GM12878 (cell line): ENCODE results near the gene TGM2. TPM values are rescaled to one million over a fixed set of nuclear protein-coding genes. Genes with fewer than 3 reads are reported as not detected.

ENCODE experiments used
- ATAC-seq: fragments of 200-7000 bp; cut with Tn5 transposase; 3 replicates; pipeline ENCODE4 v1.9.1; 2020; ENCODE audit warnings: mild to moderate bottlenecking, moderate library complexity
- BruUV-seq: library from RNA; stranded (reverse); fragments of 400-500 nt; replicated peaks from 2 replicates; lab custom pipeline; 2021; lab: Mats Ljungman, UMichigan
- CTCF ChIA-PET: fragments of 300-600 bp; sonication (Branson Sonifier 250); formaldehyde crosslinking; extraction: SDS; loops from one replicate; lab custom pipeline; 2021; ENCODE audit warnings: inconsistent platforms; lab: Yijun Ruan, JAX
- POLR2A ChIA-PET: fragments of 350-600 bp; formaldehyde crosslinking; extraction: SDS; loops from one replicate; lab custom pipeline; 2021; ENCODE audit warnings: inconsistent platforms; lab: Charles Lee
- RAD21 ChIA-PET: fragments of 300-600 bp; sonication (Branson Sonifier 250); formaldehyde crosslinking; loops from one replicate; lab custom pipeline; 2023; ENCODE audit warnings: antibody characterized with exemption; ENCODE audit not compliant: unreplicated experiment; lab: Charles Lee
- SMC1A ChIA-PET: fragments of 300-600 bp; sonication (Branson Sonifier 250); formaldehyde crosslinking; loops from one replicate; lab custom pipeline; 2023; ENCODE audit not compliant: unreplicated experiment, uncharacterized antibody; lab: Charles Lee
- DNase-seq: peaks from one replicate; pipeline ENCODE4 v3.0.0-alpha.2; 2011; ENCODE audit warnings: low read depth, low spot score
- FAIRE-seq: peaks from 3 replicates; lab custom pipeline; 2011; peaks lifted over from hg19 to GRCh38; lab: Jason Lieb, UNC
- H2AFZ ChIP-seq: 2 replicates; pipeline ENCODE4 v1.6.0; 2011; ENCODE audit warnings: low read depth, low read length, control low read depth; ENCODE audit not compliant: control insufficient read depth
- H3K27ac ChIP-seq: 2 replicates; pipeline ENCODE4 v1.5.1; 2011; ENCODE audit warnings: control low read depth; ENCODE audit not compliant: control insufficient read depth, insufficient read depth
- H3K27me3 ChIP-seq, 2 experiments: replicated peaks in 1 of 2; 2 replicates each; pipeline versions ENCODE4 v1.6.0 to v1.6.1; 2011; ENCODE audit warnings: low read length in 1 of 2; ENCODE audit not compliant: control insufficient read depth in 2 of 2, insufficient read depth in 2 of 2
- H3K36me3 ChIP-seq, 2 experiments: 2 replicates each; pipeline ENCODE4 v1.5.1; 2011; ENCODE audit warnings: low read length in 1 of 2; ENCODE audit not compliant: control insufficient read depth in 2 of 2, insufficient read depth in 2 of 2
- H3K4me1 ChIP-seq: 2 replicates; pipeline ENCODE4 v1.6.1; 2011; ENCODE audit warnings: mild to moderate bottlenecking, low read length, moderate library complexity, mixed read lengths; ENCODE audit not compliant: control insufficient read depth, insufficient read depth
- H3K4me2 ChIP-seq: 2 replicates; pipeline ENCODE4 v1.6.0; 2011; ENCODE audit warnings: control low read depth; ENCODE audit not compliant: control insufficient read depth, insufficient read depth
- H3K4me3 ChIP-seq: fragments of 200-600 bp; sonication (generic); 2 replicates; pipeline ENCODE4 v1.5.1; 2016
- H3K79me2 ChIP-seq: 2 replicates; pipeline ENCODE4 v1.6.0; 2011; ENCODE audit warnings: low read length; ENCODE audit not compliant: control insufficient read depth, insufficient read depth
- H3K9ac ChIP-seq: 2 replicates; pipeline ENCODE4 v1.8.0; 2011; ENCODE audit warnings: low read length, control low read depth, mixed read lengths; ENCODE audit not compliant: control insufficient read depth, insufficient read depth
- H3K9me3 ChIP-seq: replicated peaks from 3 replicates; pipeline ENCODE4 v1.5.1; 2011; ENCODE audit warnings: mild to moderate bottlenecking, low read length; ENCODE audit not compliant: control insufficient read depth, insufficient read depth
- H4K20me1 ChIP-seq: 2 replicates; pipeline ENCODE4 v1.6.0; 2011; ENCODE audit not compliant: control insufficient read depth, insufficient read depth
- BRCA1 ChIP-seq: IDR thresholded peaks from 2 replicates; pipeline ENCODE4 v1.6.1; 2011; ENCODE audit warnings: low read depth, low read length, improper control_type of control experiment
- EGR1 ChIP-seq, 2 experiments: IDR thresholded peaks; 1 replicate in 1 of 2; 2 replicates in 1 of 2; pipeline ENCODE4 v1.6.1; 2011 to 2012; ENCODE audit warnings: low read depth in 2 of 2, low read length in 2 of 2, borderline replicate concordance in 1 of 2, mild to moderate bottlenecking in 1 of 2, moderate library complexity in 1 of 2
- ETV6 ChIP-seq, 2 experiments: fragments of 450-650 bp in 1 of 2; IDR thresholded peaks in 1 of 2; conservative IDR thresholded peaks in 1 of 2; 2 replicates each; pipeline ENCODE4 v1.6.1; 2014; ENCODE audit warnings: antibody characterized with exemption in 1 of 2, borderline replicate concordance in 1 of 2, low read depth in 1 of 2, mild to moderate bottlenecking in 1 of 2, moderate library complexity in 1 of 2
- FOXM1 ChIP-seq: IDR thresholded peaks from 2 replicates; pipeline ENCODE4 v1.6.1; 2012; ENCODE audit warnings: low read depth, mild to moderate bottlenecking, inconsistent platforms, low read length, moderate library complexity
- HDAC2 ChIP-seq: fragments of 200-600 bp; sonication (generic); IDR thresholded peaks from 2 replicates; pipeline ENCODE4 v1.6.1; 2017
- RAD21 ChIP-seq: IDR thresholded peaks from 2 replicates; pipeline ENCODE4 v1.6.1; 2011; ENCODE audit warnings: mild to moderate bottlenecking, low read depth, low read length, moderate library complexity; ENCODE audit not compliant: insufficient read depth
- WGBS: methylation state at CpG from one replicate; pipeline ENCODE4 v1.1.6; 2016; ENCODE audit warnings: low lambda C conversion rate; ENCODE audit not compliant: insufficient replicate concordance, insufficient coverage; ENCODE audit errors: missing lambda C conversion rate; 5-methylcytosine and 5-hydroxymethylcytosine counted together
- in situ Hi-C: fragments of 300-500 bp; cut with MboI; formaldehyde crosslinking; loops from 9 replicates; pipeline ENCODE4 v1.14.3; 2018; ENCODE audit warnings: mixed read lengths
- intact Hi-C: fragments of 100-400 bp; cut with micrococcal nuclease; formaldehyde crosslinking; loops from one replicate; pipeline ENCODE4 v1.14.2; 2022; ENCODE audit not compliant: unreplicated experiment
- polyA plus RNA-seq, 11 experiments: library from polyadenylated mRNA; depleted of rRNA in 4 of 11; unstranded in 6 of 11; stranded (reverse) in 5 of 11; fragments of >200 nt; fragmentation: Nextera tagmentation in 4 of 11; fragmentation: Illumina TruSeq in 1 of 11; extraction: Ambion mirVana in 4 of 11; extraction: Trizol in 1 of 11; gene quantifications; 1 replicate in 1 of 11; 2 replicates in 10 of 11; pipeline versions ENCODE4 v1.2.1 to v1.2.3, GENCODE V29; 2011 to 2016; ENCODE audit warnings: inconsistent platforms in 2 of 11, missing spikeins in 2 of 11, low read depth in 1 of 11
- total RNA-seq, 4 experiments: library from RNA; depleted of rRNA in 3 of 4; stranded (reverse); fragments of >200 nt in 3 of 4; fragmentation: Illumina TruSeq in 1 of 4; extraction: Trizol in 1 of 4; gene quantifications; 2 replicates each; pipeline versions ENCODE4 v1.2.1 to v1.2.3, GENCODE V29; 2013 to 2021

TGM2 gene
- total and polyA plus RNA-seq, 10 of the 15 experiments (the other 5 are each of a cell fraction or from before 2014, with no cell fraction given): 0.11 to 1.9 (median 0.51) TPM

- no peak for TF ChIP-seq ETV6 (conservative IDR thresholded peaks at IDR 0.05 in 1 of 2, IDR thresholded peaks at IDR 0.05 in 1 of 2; ENCODE audit: borderline replicate concordance in 1 of 2, low read depth in 1 of 2)
- no peak for TF ChIP-seq HDAC2
- no peak for TF ChIP-seq EGR1 (IDR thresholded peaks at IDR 0.05; ENCODE audit: borderline replicate concordance in 1 of 2, low read depth in 2 of 2, low read length in 2 of 2)
- no peak for TF ChIP-seq RAD21
- Histone ChIP-seq H3K79me2 (no peaks in the 10 kb centered on the region), H3K36me3 (no peaks in the 10 kb centered on the region), H3K4me2 (no peak overlapping the region), H3K27ac (no peak overlapping the region), H2AFZ (no peak overlapping the region), H4K20me1 (no peaks in the 10 kb centered on the region), H3K4me3 (no peak overlapping the region), H3K9ac (no peak overlapping the region), H3K4me1 (no peaks in the 10 kb centered on the region), H3K27me3 (no peaks in the 10 kb centered on the region; a peak in 2 of 4 replicates), H3K9me3 (no peaks in the 10 kb centered on the region)
- WGBS: 16% methylated on average over 3 of the region's 3 CpGs
- FAIRE-seq: no peak
- no TSS peak for BruUV-seq
- SMC1A ChIA-PET: no interaction called here
- ATAC-seq: no peak
- in situ Hi-C loops (no loop called here), intact Hi-C loops (no loop called here)
- CTCF ChIA-PET: interaction anchor here (1.6 to 2.5 kb wide), 4 partner anchors 17 to 133 kb away, joined by 3 to 9 read pairs (median 4); no protein-coding TSS in a partner anchor
- POLR2A ChIA-PET: no interaction called here
- RAD21 ChIA-PET: no interaction called here
- no peak for DNase-seq
These were observed 25.9 kb upstream of the TGM2 start for GRCh38 chr20:38190936-38191371.

GRCh38 chr20:38190166-38190565 is 25.1 kb upstream of the TGM2 start:
- H3K27ac ChIP-seq: no peak overlapping the region
- H4K20me1 ChIP-seq: no peaks in the 10 kb centered on the region
- FAIRE-seq (no peak), DNase-seq (no peak), ATAC-seq (no peak)
- no peak overlapping the region for H3K4me2 ChIP-seq
- no TSS peak for BruUV-seq
- no peak overlapping the region for H2AFZ ChIP-seq
- ChIA-PET RAD21 (no interaction called here), CTCF (interaction anchor here (1.7 to 2.5 kb wide), 3 partner anchors 18 to 132 kb away, joined by 3 to 9 read pairs (median 6); no protein-coding TSS in a partner anchor), POLR2A (no interaction called here), SMC1A (no interaction called here)
- no peaks in the 10 kb centered on the region; a peak in 2 of 4 replicates for H3K27me3 ChIP-seq
- no peaks in the 10 kb centered on the region for H3K79me2 ChIP-seq
- no peak for TF ChIP-seq FOXM1
- TF ChIP-seq BRCA1: no peak
- TF ChIP-seq HDAC2: no peak
- no peaks in the 10 kb centered on the region for H3K9me3 ChIP-seq
- intact Hi-C loops (no loop called here), in situ Hi-C loops (no loop called here)
- no peak overlapping the region for H3K9ac ChIP-seq
- no peak overlapping the region for H3K4me3 ChIP-seq
- WGBS: 29% methylated on average over 6 of the region's 6 CpGs
- no peaks in the 10 kb centered on the region for H3K36me3 ChIP-seq
- H3K4me1 ChIP-seq: no peaks in the 10 kb centered on the region
